AG08396 (cell line): ENCODE measurements around the gene SERPINB4.

Source experiments
- DNase-seq: peaks from one replicate; pipeline ENCODE4 v3.0.0; 2012; ENCODE audit warnings: low spot score, mixed read lengths

The SERPINB4 gene

DNA sequence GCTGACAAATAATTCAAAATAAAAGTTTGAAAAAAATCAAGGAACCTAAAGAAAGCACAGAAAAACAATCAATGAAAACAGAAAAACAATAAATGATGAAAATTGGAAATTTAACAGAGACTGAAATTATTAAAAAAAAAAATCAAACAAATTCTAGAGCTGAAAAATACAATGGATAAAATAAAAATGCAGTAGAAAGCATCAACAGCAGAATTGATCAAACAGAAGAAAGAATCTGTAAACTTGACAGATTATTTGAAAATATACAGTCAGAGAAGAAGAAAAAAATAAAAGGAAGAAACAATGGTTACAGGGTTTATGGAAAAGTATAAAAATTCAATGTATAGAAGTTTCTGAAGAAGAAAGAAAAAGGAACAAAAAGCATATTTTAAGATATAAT is 16.2 kb downstream of the SERPINB4 start:
- DNase-seq = no peak

DNA sequence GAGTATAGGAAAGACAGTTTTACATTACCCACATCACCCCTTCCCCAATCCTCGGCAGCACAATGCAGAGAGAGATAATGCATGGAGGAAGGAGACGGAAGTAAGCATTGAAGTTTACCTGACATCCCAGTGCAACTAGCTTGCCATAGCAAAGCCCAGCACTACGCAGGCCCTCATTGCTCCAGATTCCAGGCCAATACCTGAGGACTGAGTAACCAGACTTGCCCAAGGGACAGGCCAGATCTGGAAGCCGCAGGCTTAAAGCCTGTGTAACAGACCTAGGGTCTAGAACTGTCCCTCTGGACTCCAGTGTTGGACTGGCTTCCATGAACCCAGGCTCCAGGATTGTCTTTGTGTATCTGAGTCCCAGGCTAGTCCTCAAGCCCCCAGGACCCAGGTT is 17.6 kb downstream of the SERPINB4 start:
- no peak for DNase-seq

DNA sequence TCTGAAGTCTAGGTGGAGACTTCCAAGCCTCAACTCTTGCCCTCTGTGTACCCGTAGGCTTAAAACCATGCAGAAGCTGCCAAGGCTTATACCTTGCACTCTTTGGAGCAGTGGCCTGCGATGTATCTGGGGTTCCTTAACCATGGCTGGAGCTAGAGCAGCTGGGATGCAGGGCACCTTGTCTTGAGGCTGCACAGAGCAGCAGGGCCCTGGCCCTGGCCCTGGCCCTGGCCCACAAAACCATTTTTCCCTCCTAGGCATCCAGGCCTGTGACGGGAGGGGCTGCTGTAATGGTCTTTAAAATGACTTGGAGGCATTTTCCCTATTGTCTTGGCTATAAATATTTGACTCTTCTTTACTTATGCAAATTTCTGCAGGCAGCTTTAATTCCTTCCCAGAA is 19.2 kb downstream of the SERPINB4 start:
- DNase-seq = no peak

DNA sequence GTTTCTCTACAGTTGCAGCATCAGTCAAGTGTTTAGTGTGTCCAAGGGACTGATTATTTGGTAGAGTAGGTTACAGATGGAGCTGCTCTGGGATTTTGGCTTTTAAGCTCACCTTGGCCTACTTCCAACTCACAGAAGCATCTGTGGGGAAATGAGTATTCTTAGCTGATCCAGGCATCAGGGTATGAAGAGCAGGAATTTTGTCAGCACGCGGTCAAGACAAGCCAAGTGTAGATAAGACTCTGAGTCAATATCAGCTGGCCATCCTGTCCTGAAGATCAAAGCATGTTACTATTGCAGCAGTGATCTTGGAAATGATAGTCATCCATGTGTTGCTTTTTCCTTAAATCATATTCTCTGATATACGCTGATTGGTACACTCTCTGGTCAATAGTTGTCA is 24.4 kb downstream of the SERPINB4 start:
- no peak for DNase-seq

DNA sequence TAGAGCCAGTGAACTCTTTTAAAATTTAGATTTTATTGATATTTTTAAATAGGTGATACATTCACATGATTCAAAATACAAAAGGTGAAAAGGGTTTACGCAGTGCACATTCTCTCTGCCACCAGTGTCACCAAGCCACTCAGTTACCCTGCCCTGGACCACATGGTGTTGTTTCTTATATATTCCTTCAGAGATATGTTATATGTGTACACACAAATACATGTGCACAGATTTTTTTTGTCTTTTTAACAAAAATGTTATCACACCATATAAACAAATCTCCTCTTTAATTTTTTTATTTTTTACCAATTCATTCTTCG is 26.2 kb downstream of the SERPINB4 start:
- no peak for DNase-seq

DNA sequence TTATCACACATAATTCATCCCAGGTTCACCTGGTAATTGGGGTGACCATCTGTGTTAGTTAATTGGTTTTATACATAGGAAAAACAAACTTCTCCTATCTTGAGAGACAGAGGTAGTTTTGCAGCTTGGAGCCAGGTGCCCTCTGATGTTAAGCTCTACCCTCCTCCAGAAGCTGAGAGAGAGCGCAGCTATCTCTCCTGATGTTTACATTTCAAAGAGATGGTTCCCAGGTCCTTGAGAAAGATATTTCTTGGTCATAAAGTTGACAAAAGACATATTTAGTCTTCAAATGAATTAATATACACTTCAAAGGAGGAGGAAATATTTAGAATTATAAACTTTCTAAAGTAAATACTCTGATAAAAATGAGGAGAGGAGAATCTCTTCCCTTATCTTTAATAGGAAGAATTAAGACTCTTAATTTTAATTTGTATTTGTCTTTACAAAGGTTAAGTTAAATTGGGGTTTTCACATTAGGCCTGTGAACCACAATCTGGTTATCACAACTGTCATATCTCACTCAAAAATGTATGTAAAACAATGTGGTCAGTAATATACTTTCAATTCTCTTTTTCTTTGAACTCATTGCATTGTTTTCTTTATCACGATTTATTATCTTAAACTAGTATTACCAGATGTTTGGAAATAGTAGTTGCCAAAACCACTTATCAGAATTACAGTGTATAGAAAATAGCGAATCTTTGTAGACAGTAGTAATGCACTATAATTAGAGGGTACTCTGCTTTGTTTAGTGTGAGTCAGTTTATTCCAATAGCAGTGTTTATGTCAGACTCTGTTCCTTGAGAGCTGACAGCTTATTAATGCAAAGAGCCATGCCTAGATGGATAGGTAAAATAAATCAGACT is 26.8 kb downstream of the SERPINB4 start:
- DNase-seq = no peak

DNA sequence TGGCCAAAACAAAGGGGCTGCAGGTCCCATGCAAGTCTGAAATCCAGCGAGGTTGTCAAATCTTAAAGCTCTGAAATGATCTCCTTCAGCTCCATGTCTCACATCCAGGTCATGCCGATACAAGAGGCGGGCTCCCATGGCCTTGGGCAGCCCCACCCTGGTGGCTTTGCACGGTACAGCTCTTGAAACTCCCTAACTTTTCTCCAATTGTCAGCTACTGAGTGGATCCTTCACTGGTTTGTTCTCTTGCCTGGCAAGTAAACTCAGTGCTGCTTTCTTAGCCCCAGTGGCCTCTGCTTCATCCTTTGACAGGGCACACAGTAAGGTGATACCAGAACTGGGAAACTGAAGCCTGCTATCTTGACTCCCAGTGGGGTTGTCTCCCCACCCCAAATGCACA is 30.6 kb downstream of the SERPINB4 start:
- no peak for DNase-seq

DNA sequence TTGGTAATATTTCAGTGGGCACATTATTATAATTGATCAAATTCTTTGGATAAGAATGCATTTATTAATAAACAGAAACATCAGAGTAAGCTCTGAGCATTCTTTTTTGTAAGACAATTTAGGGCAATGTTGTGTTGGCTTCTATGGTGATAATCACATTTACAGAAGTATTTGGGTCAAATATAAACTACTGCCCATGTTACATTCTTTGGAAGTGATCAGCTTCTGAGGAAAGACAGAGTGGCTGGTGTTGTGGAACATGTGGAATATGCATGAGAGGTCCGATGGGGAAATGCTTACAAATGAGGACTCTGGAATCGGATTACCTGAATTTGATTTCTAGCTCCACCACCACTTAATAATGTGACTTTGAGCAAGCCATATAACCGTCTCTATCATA is 37.5 kb downstream of the SERPINB4 start:
- DNase-seq = peak; percentile 22

DNA sequence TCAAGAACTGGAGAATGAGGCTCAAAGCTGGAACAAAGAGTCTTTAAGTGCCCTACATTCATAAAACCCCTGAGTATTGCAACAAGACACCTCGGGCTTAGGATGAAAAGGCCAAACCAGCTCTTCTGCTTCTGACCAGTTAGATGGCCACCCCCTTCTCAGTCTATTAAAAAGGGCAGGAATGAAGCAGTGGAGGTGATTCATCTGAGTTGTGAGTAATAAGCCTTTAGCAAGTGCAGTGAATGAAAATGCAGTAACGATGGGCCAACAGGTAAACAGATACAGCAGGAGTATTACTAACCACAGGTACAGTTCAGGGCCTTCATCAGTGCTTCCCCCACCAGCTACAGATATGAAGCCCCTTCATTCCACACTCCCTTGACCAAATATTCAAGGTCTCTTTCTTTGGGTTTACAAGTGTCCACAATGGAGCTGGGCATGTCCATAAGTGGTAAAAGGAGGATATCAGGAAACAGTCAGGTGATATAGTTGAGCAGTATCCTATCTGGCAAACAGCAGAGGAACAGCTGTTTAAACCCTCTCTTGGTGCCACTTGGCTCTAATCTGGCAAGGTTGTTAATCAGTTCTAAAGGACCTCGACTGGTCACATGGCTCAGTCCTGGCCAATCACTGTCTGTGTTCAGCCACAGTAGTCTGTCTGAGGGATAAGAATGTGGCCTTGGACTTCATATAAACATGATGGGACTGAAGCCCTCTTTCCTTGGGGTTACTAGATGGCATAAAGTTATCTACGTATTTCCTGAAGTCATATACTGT is 39.1 kb downstream of the SERPINB4 start:
- no peak for DNase-seq

DNA sequence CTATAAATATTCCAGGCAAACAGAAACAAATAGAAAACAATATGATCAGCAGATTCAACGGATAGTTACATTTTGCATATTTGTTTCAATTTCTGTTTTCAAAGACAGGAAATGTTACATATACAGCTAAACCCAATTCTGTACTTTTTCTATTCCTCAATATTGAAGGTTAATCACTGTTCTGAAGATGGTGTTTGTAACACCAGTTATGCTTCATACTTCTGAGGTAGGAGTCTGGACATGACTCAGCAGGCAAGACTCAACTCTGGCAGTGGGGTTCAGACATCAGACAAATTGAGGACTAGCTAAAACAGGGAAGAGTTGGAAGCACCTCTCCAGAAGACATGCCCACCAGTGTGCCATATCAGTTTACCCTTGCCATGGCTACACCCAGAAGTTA is 40.3 kb downstream of the SERPINB4 start:
- DNase-seq = peak; percentile 27

DNA sequence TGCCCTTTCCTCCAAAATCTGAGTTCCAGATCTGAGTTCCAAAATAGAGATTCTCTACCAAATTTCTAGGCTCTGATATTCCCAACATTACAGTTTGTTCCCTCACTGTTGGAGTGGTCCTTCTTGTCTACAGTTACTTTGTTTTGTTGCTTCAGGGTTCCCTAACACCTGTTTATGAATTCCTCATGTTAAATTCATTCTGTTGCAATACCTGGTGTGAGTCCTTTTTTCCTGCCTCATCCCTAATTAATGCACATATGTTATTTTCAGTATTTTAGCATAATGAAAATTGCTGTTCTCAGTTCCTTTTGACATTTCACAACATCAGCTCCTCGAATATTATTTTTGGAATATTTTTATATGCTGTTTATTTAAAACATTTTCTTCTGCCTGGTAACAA is 40.7 kb downstream of the SERPINB4 start:
- no peak for DNase-seq

DNA sequence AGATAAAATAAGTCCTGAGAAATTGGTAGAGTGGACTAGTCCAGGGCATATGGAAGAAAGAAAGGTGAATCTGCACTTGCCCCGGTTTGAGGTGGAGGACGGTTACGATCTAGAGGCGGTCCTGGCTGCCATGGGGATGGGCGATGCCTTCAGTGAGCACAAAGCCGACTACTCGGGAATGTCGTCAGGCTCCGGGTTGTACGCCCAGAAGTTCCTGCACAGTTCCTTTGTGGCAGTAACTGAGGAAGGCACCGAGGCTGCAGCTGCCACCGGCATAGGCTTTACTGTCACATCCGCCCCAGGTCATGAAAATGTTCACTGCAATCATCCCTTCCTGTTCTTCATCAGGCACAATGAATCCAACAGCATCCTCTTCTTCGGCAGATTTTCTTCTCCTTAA is 47.1 kb downstream of the SERPINB4 start:
- DNase-seq = no peak

DNA sequence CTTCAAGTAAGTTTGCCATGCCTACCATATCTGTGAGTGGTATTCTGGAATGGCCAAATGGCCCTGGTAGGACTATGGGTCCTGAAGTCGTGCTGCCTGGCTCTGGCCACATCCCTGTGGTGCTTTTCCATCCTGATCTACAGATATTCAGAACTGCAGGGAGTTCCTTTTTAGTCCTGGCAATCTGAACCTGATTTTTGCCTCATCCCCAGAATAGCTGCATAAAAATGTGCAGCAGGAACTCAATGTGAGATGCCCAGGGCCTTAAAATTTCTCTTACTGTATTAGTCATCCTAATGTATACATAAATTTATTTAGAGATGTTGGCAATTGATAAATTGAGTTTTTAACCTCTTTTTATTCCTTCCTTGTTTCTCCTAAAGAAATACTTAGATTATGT is 51.6 kb downstream of the SERPINB4 start:
- DNase-seq = no peak

DNA sequence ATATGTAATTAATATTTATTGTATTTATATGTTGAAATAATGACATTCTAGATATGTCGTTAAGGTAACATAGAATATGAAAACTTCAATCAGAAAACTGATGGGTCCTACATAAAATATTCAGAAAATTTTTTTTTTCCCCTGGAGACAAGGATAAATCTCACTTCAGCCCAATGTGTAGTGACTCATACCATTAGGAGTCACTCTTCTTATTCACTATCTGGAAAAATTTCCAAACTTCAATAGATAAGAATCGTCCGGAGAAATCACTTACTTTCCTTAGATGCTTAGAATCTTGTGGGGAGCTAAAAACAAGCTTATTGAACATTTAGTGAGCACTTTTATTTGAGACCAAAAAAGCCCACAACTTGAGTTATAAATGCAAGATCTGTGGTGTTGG is 52.3 kb downstream of the SERPINB4 start:
- no peak for DNase-seq

DNA sequence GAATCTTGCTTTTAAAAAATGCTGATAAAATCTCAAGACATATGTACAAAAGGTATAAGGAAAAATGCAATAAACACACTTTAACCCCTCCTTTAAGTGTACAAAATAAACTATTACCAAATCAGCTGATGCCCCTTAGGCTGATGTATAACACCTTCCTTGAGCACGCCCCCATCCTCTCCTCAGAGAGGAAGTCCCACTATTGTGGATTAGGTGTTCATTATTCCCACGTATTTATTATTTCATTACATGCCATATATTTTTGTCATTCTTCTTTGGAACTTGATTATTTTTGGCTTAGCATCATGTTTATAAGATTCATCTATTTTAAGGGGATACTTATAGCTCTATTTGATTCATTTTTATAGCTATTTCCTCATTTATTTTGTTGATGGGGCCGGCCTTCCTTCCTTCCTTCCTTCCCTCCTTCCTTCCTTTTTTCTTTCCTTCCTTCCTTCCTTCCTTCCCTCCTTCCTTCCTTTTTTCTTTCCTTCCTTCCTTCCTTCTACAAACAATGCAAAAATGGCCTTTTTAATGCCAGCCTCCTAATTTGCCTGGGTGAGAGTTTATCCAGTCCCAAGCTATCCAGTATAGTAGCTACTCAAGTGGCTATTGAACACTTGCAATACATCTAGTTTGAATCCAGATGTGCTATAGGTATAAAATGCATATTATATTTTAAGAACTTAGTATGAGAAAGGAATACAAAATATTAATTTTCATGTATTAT is 52.9 kb downstream of the SERPINB4 start:
- DNase-seq = no peak

DNA sequence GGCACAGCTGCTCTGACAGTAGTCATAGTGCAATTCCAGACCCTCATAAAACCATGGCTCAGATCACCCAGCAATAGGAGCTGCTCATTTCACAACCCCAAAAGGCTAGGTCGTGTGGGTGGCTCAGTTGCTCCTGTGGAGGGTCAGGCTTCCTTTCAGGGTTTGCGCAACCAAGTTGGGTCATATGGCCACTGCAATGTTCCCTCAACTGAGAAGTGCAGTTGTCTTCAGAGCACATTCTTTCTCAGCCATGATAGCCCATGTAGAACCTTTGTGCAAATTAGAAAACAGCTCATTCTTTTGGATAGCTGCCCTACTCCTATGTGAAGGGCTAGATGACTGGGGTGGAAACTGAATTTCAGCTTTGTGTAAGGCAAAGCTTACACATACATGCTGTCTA is 53.7 kb downstream of the SERPINB4 start:
- DNase-seq = no peak

DNA sequence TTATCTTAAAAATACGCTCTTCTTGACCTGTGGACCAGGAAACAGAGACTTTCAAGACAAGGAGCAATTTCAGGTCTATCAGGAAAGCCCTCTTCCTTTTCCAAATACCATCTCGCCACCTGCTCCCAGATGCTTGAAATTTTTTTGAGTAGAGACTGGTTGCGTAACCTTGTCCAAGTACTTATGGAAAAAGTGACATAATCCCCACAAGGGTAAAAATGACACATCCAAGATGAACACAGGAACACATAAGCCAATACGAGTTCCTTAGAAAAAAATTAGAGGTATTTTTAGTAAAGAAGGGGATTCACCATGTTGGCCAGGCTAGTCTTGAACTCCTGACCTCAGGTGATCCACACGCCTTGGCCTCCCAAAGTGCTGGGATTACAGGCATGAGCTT is 55.1 kb downstream of the SERPINB4 start:
- DNase-seq = no peak
